SK-N-SH treated with all-trans-retinoic acid at 6 μM for 48 hours (cell line): ENCODE measurements around the gene KIF2A.

ENCODE experiments used
- ATAC-seq: fragments of 200-7000 bp; cut with Tn5 transposase; 3 replicates; pipeline ENCODE4 v1.9.1; 2020; ENCODE audit warnings: mild to moderate bottlenecking, moderate library complexity
- ARNTL ChIP-seq: fragments of 450-650 bp; formaldehyde crosslinking; IDR thresholded peaks from 2 replicates; pipeline ENCODE4 v1.5.0; 2020; ENCODE audit warnings: low read depth, mild to moderate bottlenecking, moderate library complexity, borderline replicate concordance
- BACH2 ChIP-seq: fragments of 250-450 bp; sonication (Bioruptor Pico); IDR thresholded peaks from 2 replicates; pipeline ENCODE4 v1.9.0; 2021; ENCODE audit warnings: mild to moderate bottlenecking, borderline replicate concordance
- CREB5 ChIP-seq: fragments of 250-450 bp; sonication (Bioruptor Pico); IDR thresholded peaks from 2 replicates; pipeline ENCODE4 v1.5.1; 2020; ENCODE audit warnings: low read depth, mild to moderate bottlenecking, moderate library complexity
- CSDC2 ChIP-seq: fragments of 250-450 bp; sonication (Bioruptor Pico); IDR thresholded peaks from 2 replicates; pipeline ENCODE4 v1.5.0; 2020; ENCODE audit warnings: mild to moderate bottlenecking, moderate library complexity
- CSRNP3 ChIP-seq: fragments of 250-450 bp; sonication (Bioruptor Pico); IDR thresholded peaks from 2 replicates; pipeline ENCODE4 v1.5.1; 2021; ENCODE audit warnings: mild to moderate bottlenecking, moderate library complexity
- ESRRG ChIP-seq: fragments of 250-450 bp; sonication (Bioruptor Pico); IDR thresholded peaks from 2 replicates; pipeline ENCODE4 v1.6.1; 2021; ENCODE audit warnings: mild to moderate bottlenecking
- GLIS3 ChIP-seq: fragments of 250-450 bp; sonication (Bioruptor Pico); IDR thresholded peaks from 2 replicates; pipeline ENCODE4 v1.5.0; 2020; ENCODE audit warnings: mild to moderate bottlenecking, moderate library complexity
- ISL1 ChIP-seq: fragments of 250-450 bp; sonication (Bioruptor Pico); IDR thresholded peaks from 2 replicates; pipeline ENCODE4 v2.1.2; 2022; ENCODE audit warnings: mild to moderate bottlenecking, moderate library complexity
- OSR1 ChIP-seq: fragments of 250-450 bp; sonication (Bioruptor Pico); IDR thresholded peaks from 2 replicates; pipeline ENCODE4 v1.8.0; 2022; ENCODE audit warnings: moderate library complexity, mild to moderate bottlenecking, inconsistent platforms
- POU6F1 ChIP-seq: fragments of 250-450 bp; sonication (Bioruptor Pico); IDR thresholded peaks from 2 replicates; pipeline ENCODE4 v1.8.0; 2021; ENCODE audit warnings: low read depth, mild to moderate bottlenecking, moderate library complexity, borderline replicate concordance
- PPARA ChIP-seq: fragments of 250-450 bp; sonication (Bioruptor Pico); IDR thresholded peaks from 2 replicates; pipeline ENCODE4 v1.5.0; 2020; ENCODE audit warnings: mild to moderate bottlenecking, borderline replicate concordance
- RARB ChIP-seq: fragments of 250-450 bp; sonication (Bioruptor Pico); IDR thresholded peaks from 2 replicates; pipeline ENCODE4 v1.8.0; 2021; ENCODE audit warnings: mild to moderate bottlenecking, moderate library complexity
- SNAI2 ChIP-seq: fragments of 250-450 bp; sonication (Bioruptor Pico); IDR thresholded peaks from 2 replicates; pipeline ENCODE4 v1.5.0; 2020; ENCODE audit warnings: mild to moderate bottlenecking, moderate library complexity
- TCF4 ChIP-seq: fragments of 250-450 bp; sonication (Bioruptor Pico); IDR thresholded peaks from 2 replicates; pipeline ENCODE4 v1.8.0; 2021; ENCODE audit warnings: mild to moderate bottlenecking, moderate library complexity, borderline replicate concordance
- TOX ChIP-seq: fragments of 250-450 bp; sonication (Bioruptor Pico); IDR thresholded peaks from 2 replicates; pipeline ENCODE4 v1.8.0; 2021; ENCODE audit warnings: mild to moderate bottlenecking, moderate library complexity, borderline replicate concordance
- ZC3H10 ChIP-seq: fragments of 250-450 bp; sonication (Bioruptor Pico); IDR thresholded peaks from 2 replicates; pipeline ENCODE4 v1.5.1; 2021; ENCODE audit warnings: mild to moderate bottlenecking, moderate library complexity
- ZFP3 ChIP-seq: fragments of 250-450 bp; sonication (Bioruptor Pico); IDR thresholded peaks from 2 replicates; pipeline ENCODE4 v1.5.0; 2020; ENCODE audit warnings: mild to moderate bottlenecking, moderate library complexity
- ZFP30 ChIP-seq: fragments of 450-650 bp; formaldehyde crosslinking; IDR thresholded peaks from 2 replicates; pipeline ENCODE4 v1.5.0; 2022; ENCODE audit warnings: mild to moderate bottlenecking, moderate library complexity
- ZNF565 ChIP-seq: fragments of 450-650 bp; formaldehyde crosslinking; conservative IDR thresholded peaks from 2 replicates; pipeline ENCODE4 v1.5.0; 2020; ENCODE audit warnings: low read depth, mild to moderate bottlenecking, moderate library complexity
- ZNF70 ChIP-seq: fragments of 450-650 bp; formaldehyde crosslinking; IDR thresholded peaks from 2 replicates; pipeline ENCODE4 v1.5.0; 2020; ENCODE audit warnings: mild to moderate bottlenecking, moderate library complexity
- ZNF8 ChIP-seq: fragments of 450-650 bp; formaldehyde crosslinking; IDR thresholded peaks from 2 replicates; pipeline ENCODE4 v1.5.0; 2020; ENCODE audit warnings: mild to moderate bottlenecking, moderate library complexity
- TF ChIP-seq, protein P1 (sequence below): fragments of 250-450 bp; sonication (Bioruptor Pico); IDR thresholded peaks from 2 replicates; pipeline ENCODE4 v1.5.0; 2020; ENCODE audit warnings: mild to moderate bottlenecking, moderate library complexity

KIF2A gene

DNA sequence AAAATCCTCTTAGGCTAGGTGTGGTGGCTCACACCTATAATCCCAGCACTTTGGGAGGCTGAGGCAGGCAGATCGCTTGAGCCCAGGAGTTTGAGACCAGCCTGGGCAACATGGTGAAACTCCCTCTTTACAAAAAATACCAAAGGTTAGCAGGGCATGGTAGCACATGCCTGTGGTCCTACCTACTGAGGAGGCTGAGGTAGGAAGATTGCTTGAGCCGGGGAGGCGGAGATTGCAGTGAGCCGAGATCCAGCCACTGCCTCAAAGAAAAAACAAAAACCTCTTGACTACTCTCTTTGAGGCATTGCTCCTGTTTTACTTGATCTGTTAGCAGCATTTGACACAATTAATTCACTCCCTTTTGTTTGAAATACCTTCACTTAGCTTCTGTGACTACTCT lies 20.7 kb downstream of the KIF2A start:
- TF ChIP-seq OSR1 (CRISPR knock-in tag) (no peak), ISL1 (CRISPR knock-in tag) (no peak), CSRNP3 (CRISPR knock-in tag) (no peak), ZFP30 (no peak), TOX (CRISPR knock-in tag) (no peak), TCF4 (CRISPR knock-in tag) (no peak), POU6F1 (CRISPR knock-in tag) (no peak), ZFP3 (no peak), SNAI2 (no peak), ARNTL (CRISPR knock-in tag) (no peak), ZNF565 (CRISPR knock-in tag) (no peak), ESRRG (CRISPR knock-in tag) (no peak), BACH2 (CRISPR knock-in tag) (no peak), PPARA (no peak)
- TF ChIP-seq, protein P1, sequence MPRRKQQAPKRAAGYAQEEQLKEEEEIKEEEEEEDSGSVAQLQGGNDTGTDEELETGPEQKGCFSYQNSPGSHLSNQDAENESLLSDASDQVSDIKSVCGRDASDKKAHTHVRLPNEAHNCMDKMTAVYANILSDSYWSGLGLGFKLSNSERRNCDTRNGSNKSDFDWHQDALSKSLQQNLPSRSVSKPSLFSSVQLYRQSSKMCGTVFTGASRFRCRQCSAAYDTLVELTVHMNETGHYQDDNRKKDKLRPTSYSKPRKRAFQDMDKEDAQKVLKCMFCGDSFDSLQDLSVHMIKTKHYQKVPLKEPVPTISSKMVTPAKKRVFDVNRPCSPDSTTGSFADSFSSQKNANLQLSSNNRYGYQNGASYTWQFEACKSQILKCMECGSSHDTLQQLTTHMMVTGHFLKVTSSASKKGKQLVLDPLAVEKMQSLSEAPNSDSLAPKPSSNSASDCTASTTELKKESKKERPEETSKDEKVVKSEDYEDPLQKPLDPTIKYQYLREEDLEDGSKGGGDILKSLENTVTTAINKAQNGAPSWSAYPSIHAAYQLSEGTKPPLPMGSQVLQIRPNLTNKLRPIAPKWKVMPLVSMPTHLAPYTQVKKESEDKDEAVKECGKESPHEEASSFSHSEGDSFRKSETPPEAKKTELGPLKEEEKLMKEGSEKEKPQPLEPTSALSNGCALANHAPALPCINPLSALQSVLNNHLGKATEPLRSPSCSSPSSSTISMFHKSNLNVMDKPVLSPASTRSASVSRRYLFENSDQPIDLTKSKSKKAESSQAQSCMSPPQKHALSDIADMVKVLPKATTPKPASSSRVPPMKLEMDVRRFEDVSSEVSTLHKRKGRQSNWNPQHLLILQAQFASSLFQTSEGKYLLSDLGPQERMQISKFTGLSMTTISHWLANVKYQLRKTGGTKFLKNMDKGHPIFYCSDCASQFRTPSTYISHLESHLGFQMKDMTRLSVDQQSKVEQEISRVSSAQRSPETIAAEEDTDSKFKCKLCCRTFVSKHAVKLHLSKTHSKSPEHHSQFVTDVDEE (CRISPR knock-in tag) = no peak
- no peak for ATAC-seq

DNA sequence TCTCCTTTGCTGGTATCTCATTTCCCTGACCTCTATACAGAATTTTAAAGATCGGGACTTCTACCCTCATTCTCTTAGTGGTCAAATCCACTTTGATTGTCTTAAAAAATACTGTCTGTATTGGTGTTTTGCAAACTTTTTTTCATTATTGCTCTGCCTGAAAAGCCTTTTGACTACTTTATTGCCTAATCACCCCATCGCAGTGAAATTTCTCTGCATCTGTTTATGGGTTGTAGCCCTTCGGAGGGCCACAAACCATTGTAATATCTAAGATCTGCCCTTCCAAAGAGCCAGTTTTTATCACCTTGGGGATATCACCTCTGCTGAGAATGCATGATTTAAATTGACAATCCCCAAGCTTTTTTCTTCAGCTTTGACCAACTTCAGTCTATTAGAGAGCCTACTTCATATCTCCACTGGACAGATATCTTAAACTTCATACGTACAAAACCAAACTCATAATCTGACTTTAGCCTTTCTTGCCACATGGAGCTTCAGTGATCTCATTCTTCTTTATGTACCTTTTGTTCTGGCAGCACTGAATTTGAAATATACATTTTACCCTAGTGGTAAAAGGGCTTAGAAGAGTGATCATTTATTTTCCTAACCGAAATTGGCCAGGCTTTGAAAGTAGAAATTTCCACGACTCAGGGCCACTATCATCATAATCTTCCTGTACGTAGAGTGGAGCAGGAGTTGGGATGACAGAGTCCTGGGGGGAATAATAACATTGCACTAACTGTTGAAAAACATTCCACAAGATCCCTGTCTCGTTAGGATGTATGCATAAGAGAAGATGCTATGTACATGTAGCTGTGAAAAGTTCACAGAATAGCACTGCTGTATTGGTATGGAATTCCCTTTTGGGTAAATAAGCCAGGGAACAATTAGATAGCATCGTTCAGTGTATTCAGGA lies 21.4 kb downstream of the KIF2A start:
- ATAC-seq = no peak
- TF ChIP-seq ESRRG (CRISPR knock-in tag) = no peak
- TF ChIP-seq ZC3H10 (CRISPR knock-in tag) = no peak
- no peak for TF ChIP-seq SNAI2
- TF ChIP-seq CSDC2 (CRISPR knock-in tag) = no peak
- no peak for TF ChIP-seq ISL1 (CRISPR knock-in tag)
- TF ChIP-seq BACH2 (CRISPR knock-in tag) = no peak
- TF ChIP-seq PPARA = no peak
- TF ChIP-seq, protein P1 (CRISPR knock-in tag) = no peak
- TF ChIP-seq POU6F1 (CRISPR knock-in tag) = no peak
- no peak for TF ChIP-seq ZFP3
- no peak for TF ChIP-seq CREB5 (CRISPR knock-in tag)
- TF ChIP-seq ZNF565 (CRISPR knock-in tag) = no peak
- TF ChIP-seq ZFP30 = no peak
- no peak for TF ChIP-seq TCF4 (CRISPR knock-in tag)
- no peak for TF ChIP-seq OSR1 (CRISPR knock-in tag)
- TF ChIP-seq RARB (CRISPR knock-in tag) = no peak
- no peak for TF ChIP-seq ZNF8 (CRISPR knock-in tag)
- no peak for TF ChIP-seq TOX (CRISPR knock-in tag)
- TF ChIP-seq ZNF70 (CRISPR knock-in tag) = no peak
- no peak for TF ChIP-seq GLIS3 (CRISPR knock-in tag)
- TF ChIP-seq, all 23 proteins: peak for 0
